Measurements from ENCODE around the gene AKNA. TPM values are rescaled to one million over a fixed set of nuclear protein-coding genes. Genes with fewer than 3 reads are reported as not detected.
A peak's percentile ranks its signal among the peaks of the same experiment; 100 is the strongest.

Gene AKNA
- total RNA-seq, 1 donor from 2014 or later = 7.1 TPM

DNA sequence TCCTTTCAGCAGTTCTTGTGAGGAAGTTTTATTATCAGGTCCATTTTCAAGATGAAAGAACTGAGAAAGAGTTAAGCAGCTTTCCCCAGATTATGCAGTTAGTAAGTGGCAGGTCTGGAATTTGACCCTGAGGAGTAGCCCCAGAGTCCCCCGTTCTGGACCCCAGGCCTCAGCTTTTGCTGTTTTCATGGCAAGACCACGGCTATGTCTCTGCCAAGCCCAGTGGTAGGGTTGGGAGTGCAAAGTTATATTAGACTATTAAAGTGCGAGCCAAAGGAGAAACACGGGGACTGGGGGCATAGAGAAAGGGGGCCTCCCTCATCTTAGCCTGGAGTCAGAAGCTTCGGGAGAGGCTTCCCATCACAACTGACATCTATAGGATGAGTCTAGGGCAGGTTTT lies 84.2 kb downstream of the AKNA start:
- ATAC-seq = no peak

DNA sequence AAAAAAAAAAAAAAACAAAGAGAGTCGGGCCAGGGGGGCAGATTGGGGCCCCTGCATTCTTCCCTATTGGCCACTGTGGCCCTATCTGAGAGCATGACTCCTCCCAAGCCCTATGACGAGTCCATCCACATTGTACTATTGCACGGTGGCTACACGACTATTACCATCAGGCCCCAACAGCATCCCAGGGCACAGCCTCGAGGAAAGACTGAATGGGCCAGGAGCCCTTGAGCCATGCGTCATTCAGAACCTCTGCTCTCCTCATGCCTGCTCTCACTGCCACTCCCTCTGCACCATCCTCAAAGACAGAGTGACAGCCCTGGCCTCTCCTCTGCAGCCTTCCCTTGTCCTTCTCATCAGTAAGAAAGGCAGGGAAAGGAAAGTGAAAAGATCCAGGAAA lies 85.1 kb downstream of the AKNA start:
- ATAC-seq (no peak), DNase-seq (ENCODE audit: missing footprints) (no peak)
- intact Hi-C loops (cut with DNase I) = no loop called here

More for the DNA sequence above, 84.2 kb downstream of the AKNA start:
- intact Hi-C loops (cut with DNase I) = no loop called here
- no peak for DNase-seq (ENCODE audit: missing footprints)

DNA sequence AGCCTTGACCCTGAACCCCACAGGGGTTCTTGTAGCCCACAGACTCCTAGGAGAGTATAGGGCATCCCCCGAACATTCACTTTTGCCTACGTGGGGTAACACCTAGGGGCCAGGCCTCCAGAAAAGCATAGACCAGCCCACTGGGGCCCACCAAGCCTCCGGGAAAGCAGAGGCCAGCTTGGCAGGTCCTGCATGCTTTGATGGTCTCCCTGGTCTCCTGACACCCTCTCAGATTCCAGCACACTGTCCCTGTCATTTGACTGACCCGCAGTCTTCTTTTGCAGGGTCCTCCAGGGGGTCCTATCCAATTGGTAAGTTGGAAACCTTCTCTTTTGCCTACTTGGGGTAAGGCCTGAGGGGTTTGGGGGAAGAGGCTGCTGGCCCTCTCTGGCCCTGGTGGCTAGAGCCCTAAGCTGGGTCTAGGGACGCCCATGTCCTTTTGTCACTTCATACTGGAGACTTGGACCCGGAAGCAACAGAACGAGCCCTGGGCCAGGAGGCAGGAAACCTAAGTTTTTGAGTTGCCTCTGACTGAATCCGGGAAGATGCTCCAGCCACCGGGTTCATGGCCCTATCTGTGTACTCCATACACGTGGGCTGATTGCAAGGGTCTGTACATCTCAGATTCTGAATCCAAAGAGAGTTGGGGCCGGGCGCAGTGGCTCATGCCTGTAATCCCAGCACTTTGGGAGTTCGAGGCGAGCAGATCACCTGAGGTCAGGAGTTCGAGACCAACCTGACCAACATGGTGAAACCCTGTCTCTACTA lies 85.8 kb downstream of the AKNA start:
- no peak for ATAC-seq
- no peak for DNase-seq (ENCODE audit: missing footprints)
- intact Hi-C loops (cut with DNase I) = no loop called here

DNA sequence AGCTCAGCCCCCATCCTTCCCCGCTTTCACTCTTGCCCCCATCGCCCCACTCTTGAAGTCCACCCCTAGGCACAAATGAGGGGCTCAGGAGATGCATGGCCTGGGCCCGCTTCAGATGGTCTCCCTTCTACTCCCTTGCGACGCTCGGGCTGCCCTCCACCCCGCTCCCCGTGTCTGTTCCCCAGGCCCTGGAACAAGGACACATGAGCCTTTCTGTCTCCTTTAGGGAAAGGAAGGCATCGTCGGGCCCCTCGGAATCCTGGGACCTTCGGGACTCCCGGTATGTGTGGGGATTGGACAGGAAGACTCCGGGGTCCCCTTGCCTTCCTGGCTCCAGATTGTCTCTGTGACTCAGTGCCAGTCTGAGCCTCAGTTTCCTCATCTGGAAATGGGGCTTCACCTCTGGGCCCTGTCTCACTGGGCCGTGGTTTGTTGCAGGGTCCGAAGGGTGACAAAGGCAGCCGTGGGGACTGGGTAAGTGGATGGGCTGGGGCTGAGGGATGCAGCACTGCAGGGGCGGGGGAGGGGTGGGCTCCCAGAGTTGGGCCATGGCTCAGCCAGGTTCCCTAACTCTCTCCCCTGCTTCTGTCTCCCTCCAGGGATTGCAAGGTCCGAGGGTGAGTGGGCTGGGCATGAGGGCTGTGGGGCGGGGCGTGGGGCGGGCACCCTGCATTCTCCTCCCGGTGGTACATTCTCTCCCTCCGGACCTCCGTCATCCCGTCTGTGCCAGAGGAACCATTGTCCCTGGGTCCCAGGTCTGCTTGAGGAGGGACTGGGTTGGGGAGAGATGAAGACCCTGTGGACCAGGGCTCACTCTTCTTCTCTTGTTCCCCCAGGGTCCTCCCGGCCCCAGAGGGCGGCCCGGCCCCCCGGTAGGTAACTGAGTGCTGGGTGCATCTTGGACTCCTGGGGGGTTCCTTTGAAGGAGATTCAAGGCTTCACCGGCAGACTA lies 86.7 kb downstream of the AKNA start:
- ATAC-seq (no peak), DNase-seq (ENCODE audit: missing footprints) (no peak)
- intact Hi-C loops (cut with DNase I) = no loop called here

DNA sequence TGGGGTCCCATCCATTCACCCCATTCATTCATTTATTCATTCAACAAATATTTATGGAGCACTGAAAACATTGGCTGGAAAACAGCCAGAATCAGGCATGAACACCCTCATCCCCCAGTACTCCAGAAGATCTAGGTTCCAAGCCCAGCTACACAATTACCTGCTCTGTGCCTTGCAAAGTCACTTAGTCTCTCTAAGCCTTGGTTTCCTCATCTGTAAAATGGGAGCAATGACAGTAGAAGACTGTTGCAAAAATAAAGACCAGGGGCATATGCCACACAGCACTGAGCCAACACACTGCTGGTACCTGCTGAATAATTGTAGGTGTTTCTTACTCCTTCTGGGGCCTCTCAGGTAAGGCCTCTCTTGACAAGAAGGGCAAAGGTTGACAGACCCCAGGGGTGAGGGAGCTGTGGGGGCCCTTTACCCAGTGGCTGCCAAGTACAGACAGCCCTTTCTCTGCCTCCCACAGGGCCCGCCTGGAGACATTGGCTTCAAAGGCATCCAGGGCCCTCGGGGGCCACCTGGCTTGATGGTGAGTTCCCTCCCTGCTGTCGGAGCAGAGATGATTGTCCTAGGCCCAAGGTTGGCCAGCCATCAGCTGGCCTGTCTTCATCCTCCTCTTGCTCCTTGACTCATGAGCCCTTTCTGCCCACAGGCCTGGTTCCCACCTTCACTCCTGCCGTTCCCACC lies 87.5 kb downstream of the AKNA start:
- DNase-seq (ENCODE audit: missing footprints) (no peak), ATAC-seq (no peak)
- intact Hi-C loops (cut with DNase I) = no loop called here

DNA sequence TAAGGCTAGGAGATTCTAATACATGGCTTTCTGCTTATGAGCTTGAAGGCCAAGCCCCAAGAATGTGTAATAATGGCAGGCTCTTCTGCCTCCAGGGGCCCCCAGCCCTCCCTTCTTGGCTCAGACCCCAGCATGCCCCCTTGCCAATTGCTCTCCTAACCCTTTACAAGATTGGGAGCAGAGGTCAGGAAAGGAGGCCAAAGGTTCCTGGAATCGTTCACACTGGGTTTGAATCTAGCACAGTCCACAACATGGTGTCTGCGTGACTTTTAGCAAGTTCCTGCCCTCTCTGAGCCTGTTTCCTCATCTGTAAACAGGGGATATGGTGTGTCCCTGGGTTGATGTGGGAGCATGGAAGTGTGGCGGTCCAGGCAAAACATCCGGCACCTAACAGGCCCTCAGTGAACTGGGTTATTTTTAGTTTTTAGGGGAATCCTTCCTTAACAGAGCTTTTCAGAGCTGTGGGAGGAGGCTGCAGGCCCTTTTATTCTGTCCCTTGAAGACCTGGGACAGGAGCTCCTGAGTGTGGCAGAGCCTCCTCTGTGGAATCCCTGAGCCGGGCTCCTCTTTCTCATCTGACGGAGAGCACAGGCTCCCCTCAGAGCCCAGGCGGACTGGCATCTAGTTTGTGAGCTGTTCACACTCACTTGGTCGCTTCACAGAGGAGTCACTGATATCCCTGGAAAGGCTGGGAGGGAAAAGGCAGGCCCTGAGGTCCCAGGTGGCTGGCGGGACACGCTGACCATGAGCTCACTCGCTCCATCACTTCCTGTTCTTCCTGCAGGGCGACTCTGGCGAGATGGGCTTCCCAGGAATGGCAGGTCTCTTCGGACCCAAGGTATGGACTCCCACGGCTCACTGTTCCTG lies 88.3 kb downstream of the AKNA start:
- ATAC-seq = no peak
- no peak for DNase-seq (ENCODE audit: missing footprints)
- intact Hi-C loops (cut with DNase I) = no loop called here

DNA sequence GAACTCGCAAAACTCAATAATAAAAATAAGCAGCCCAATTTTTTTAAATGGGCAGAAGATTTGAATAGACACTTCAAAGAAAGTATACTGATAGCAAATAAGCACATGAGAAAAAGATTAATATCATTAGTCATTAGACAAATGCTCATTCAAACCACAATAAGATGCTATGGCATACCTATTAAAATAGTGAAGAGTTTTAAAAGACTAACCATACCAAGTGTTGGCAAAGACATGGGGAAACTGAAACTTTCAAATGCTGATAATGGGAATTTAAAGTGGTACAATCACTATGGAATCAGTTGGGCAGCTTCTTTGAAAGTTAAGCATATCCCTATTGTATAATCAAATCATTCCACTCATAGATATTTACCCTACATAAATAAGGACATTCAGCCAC lies 91.4 kb downstream of the AKNA start:
- ATAC-seq (no peak), DNase-seq (ENCODE audit: missing footprints) (no peak)
- intact Hi-C loops (cut with DNase I) = no loop called here

DNA sequence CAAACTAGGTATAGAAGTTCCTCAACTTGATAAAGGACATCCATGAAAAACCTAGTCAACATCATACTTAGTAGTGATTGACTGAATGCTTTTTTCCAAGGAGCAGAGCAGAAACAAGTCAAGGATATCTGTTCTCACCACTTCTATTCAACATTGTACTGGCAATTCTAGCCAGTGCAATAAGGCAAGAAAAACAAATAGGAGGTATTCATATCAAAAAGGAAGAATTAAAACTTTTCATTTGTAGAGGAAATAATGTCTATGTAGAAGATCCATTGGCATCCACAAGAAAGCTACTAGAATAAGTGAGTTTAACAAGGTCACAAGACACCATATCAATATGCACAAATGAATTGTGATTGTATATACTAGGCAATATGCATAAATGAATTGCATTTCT lies 93.1 kb downstream of the AKNA start:
- ATAC-seq (no peak), DNase-seq (ENCODE audit: missing footprints) (no peak)
- intact Hi-C loops (cut with DNase I) = no loop called here

DNA sequence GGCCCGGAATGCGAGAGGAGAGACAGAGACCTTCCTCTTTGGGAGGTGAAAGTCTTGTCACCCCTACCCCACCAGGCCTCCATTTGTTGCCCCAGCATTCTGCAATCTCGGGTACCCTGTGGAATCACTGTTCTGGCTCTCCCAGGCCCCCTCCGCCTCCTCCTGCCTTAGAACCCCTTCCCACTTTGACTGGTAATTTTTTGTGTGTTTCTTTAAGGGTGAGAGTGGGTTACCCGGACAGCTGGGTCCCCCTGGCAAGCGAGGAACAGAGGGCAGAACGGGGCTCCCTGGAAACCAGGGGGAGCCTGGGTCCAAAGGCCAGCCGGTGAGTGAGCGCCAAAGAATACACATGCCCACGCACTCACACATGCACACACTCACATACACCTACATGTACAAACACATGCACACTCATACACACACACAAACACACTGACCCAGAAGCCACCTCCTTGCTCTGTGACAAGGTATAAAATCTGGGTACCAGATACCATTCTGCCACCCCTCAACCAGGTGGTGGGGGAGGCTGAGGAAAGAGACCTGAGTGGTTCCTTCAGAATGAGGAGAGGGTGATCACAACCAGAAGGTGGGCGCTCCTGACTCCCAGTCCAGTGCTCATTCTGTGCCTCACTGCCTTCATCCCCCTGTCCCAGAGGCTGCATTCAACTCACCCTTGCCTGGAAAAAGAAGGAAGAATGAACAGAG lies 95.7 kb downstream of the AKNA start:
- ATAC-seq (no peak), DNase-seq (ENCODE audit: missing footprints) (no peak)
- intact Hi-C loops (cut with DNase I) = loop anchor here (1.0 to 2.0 kb wide), 3 partner anchors 136 to 209 kb away; no protein-coding TSS in a partner anchor

DNA sequence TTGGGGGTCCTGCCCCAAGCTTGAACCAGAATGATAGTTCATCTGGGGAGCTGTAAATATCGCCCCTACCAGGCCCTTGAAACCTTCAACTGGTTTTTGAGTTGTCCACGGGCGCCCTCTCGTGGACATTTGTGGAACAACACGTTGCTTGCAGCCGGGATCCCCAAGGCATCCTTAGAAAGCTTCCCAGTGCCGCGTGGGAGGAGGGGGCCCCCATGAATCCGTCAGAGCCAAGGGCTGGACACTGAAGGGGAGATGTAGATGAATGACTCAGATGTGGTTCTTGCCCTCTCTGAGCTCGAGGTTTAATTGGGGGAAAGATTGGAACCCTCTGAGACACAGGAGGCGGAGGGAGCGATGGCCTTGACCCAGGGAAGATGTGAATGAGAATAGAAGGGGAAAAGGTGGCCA lies 96.7 kb downstream of the AKNA start:
- intact Hi-C loops (cut with DNase I) = loop anchor here (1.0 to 2.0 kb wide), 3 partner anchors 135 to 208 kb away; no protein-coding TSS in a partner anchor
- DNase-seq (ENCODE audit: missing footprints) (peak; percentile 87), ATAC-seq (peak; percentile 58)

DNA sequence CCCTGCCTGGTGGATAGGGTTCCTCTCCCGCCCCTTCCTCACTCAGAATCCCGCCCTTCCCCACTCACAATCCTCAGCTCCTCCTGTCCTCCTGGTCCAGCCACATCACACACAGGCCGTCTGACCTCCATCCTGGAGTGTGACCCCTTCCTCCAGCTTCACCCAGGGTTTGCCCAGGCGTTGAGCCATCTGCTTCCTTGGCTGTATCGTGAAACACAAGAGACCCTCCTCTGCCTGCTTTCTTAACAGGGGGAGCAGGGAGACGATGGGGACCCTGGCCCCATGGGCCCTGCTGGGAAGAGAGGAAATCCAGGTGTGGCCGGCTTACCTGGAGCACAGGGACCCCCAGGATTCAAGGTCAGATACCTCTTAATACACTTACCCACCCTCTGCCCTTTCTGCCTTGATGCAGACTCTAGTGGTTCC lies 97.2 kb downstream of the AKNA start:
- intact Hi-C loops (cut with DNase I) = loop anchor here (2.0 kb wide), 2 partner anchors 182 to 208 kb away; no protein-coding TSS in a partner anchor
- DNase-seq (ENCODE audit: missing footprints) = no peak
- ATAC-seq = peak; percentile 27

DNA sequence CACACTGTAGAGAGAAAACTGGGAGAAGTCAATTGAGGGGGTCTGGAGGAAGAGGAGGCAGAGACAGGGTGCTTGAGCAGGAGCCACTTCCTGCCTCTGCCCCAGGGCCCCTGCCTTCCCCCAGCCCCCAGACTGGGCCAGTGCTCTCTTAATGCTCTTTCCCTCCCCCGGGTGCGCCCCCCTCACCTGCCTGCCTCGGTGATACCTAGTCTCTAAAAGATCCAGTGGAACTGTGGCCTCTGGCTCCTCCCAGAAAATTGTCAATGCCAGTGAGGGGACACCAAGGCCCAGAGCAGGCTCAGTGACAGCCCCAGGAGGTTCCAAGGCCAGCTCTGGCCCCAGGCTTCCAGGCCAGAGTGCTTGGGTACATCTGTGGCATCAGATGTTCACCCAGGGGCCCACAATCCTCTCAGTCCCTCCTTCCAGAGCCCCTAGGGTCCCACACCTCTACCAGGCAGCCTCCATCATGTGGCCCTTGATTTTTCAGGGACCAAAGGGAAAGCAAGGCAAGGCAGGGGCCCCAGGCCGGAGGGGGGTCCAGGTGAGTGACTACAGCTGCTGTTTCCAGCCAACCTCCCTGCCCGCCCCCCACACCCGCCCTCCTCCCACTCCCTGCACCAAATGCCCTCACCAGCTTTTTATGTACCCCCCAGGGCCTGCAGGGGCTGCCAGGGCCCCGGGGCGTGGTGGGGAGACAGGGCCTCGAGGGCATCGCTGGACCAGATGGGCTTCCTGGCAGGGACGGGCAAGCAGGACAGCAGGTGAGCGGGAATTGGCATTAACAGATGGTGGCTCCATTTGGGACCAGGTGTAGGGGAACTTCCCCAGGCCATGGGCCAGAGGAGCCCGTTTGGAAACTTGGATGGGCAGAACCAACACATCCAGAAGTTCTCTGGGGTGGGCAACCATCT lies 98.0 kb downstream of the AKNA start:
- intact Hi-C loops (cut with DNase I) = loop anchor here (2.0 kb wide), 2 partner anchors 181 to 207 kb away; no protein-coding TSS in a partner anchor

DNA sequence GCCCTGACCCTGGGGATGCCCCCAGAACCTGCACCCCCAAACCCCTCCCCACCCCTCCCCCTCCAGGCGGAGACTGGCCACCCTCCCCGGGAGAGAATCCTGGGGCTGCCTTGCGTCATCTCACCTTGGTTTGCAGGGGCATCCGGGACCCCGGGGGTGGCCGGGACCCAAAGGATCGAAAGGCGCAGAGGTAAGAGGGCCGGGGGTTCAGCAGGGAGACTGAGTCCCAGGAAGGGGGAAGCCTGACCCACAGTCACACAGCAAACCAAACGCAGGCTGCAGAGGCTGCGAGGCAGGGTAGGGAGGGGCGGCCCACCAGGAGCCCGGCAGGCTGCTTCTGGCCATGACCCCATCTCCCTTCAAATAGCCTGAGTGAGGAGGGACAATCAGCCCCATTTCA lies 98.7 kb downstream of the AKNA start:
- no peak for DNase-seq (ENCODE audit: missing footprints)
- no peak for ATAC-seq
- intact Hi-C loops (cut with DNase I) = no loop called here

More for the DNA sequence above, 98.0 kb downstream of the AKNA start:
- DNase-seq (ENCODE audit: missing footprints) = no peak
- ATAC-seq = no peak

DNA sequence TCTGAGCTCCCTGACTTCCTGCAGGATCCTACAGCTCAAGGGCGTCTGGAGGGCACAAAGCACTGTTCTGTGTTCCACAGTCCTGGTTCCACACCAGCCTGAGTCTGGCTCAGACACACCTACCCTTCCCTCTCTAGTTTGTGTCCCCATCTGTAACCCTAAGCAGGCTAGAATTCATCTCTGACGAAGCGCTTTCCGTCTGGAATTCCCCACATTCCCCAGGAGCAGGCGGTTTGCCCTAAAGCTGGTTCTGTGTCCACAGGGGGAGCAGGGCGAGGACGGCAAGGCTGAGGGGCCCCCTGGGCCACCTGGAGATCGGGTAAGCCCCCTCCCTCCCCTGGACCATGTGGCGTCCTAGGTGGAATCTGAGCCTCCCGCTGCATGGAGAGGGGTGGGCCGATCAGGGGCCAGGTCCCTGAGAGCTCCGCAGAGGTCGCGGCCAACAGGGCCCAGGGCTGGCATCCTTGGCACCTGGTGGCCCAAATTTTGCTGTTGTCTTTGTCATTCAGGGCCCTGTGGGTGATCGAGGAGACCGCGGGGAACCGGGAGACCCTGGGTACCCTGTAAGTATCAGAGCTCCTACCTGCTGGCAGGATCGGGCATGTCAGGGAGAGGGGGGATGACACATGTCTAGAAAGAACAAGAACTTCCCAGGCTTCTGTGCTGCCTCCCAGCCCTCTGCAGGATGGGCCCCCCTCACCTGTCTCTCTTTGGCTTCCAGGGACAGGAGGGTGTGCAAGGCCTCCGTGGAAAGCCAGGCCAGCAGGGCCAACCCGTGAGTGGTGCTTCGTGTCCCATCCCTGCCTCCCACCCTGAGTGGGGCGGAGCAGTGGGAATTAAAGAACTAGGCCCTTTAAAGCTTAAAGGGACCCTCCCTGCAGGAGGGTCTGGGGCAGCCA lies 99.3 kb downstream of the AKNA start:
- DNase-seq (ENCODE audit: missing footprints) (no peak), ATAC-seq (no peak)
- intact Hi-C loops (cut with DNase I) = no loop called here

DNA sequence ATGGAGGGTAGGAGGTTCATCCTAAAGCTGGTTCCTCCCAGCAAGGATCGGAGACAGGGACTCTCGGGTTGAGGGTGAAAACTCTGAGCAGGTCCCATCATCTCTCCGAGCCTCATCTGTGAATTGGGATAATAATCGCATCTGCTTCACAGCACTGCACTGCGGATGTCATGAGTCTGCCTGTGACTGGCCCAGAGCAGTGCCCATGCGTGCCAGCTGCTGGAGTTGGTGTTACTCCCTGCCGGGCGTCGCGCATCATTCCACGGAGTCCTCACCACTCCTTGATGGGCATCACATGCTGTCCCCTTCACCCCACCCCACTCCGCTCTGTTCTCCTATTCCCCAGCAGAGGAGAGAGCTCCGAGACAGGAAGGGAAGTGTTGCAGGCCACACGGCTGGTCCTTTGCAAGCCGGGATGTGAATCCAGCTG lies 100.0 kb downstream of the AKNA start:
- DNase-seq (ENCODE audit: missing footprints) (no peak), ATAC-seq (no peak)
- intact Hi-C loops (cut with DNase I) = no loop called here

Measured in Right ventricle myocardium inferior (tissue), 1 donor.